Heart right ventricle (tissue), 16 donors: Measurements from ENCODE around the gene MBNL1. TPM values are rescaled to one million over a fixed set of nuclear protein-coding genes. Genes with fewer than 3 reads are reported as not detected.
A peak's percentile ranks its signal among the peaks of the same experiment; 100 is the strongest.

Experiments
- ATAC-seq, 8 donors: fragments of 200-7000 bp; cut with Tn5 transposase; one replicate each; pipeline ENCODE4 v1.9.1; 2020; ENCODE audit warnings: mild to moderate bottlenecking in 8 of 8, moderate library complexity in 8 of 8, moderate number of reproducible peaks in 1 of 8
- DNase-seq, 2 donors: peaks; one replicate each; pipeline ENCODE4 v3.0.0-alpha.2; 2020
- H3K27ac ChIP-seq, 10 donors: fragments of 200-600 bp; sonication (generic) in 2 of 10; one replicate each; pipeline versions ENCODE4 v1.5.0 to v1.8.0; 2020 to 2022; ENCODE audit warnings: mild to moderate bottlenecking in 3 of 10
- H3K27me3 ChIP-seq, 7 donors: fragments of 200-600 bp; one replicate each; pipeline ENCODE4 v1.8.0; 2021 to 2022; ENCODE audit warnings: mild to moderate bottlenecking in 2 of 7
- H3K36me3 ChIP-seq, 9 donors: fragments of 200-600 bp; sonication (generic) in 1 of 9; one replicate each; pipeline versions ENCODE4 v1.5.0 to v1.8.0; 2020 to 2022; ENCODE audit warnings: mild to moderate bottlenecking in 2 of 9
- H3K4me1 ChIP-seq, 9 donors: fragments of 200-600 bp; sonication (generic) in 1 of 9; one replicate each; pipeline versions ENCODE4 v1.5.0 to v1.8.0; 2020 to 2022; ENCODE audit warnings: mild to moderate bottlenecking in 4 of 9
- H3K4me3 ChIP-seq, 10 donors: fragments of 200-600 bp; sonication (generic) in 2 of 10; one replicate each; pipeline versions ENCODE4 v1.5.0 to v1.8.0; 2020 to 2022; ENCODE audit warnings: mild to moderate bottlenecking in 7 of 10, moderate library complexity in 2 of 10
- H3K9me3 ChIP-seq, 11 donors: fragments of 200-600 bp in 10 of 11; sonication (generic) in 2 of 11; one replicate each; pipeline versions ENCODE4 v1.5.0 to v1.8.0; 2013 to 2022; ENCODE audit warnings: mild to moderate bottlenecking in 2 of 11, control low read depth in 1 of 11, moderate library complexity in 1 of 11
- WGBS, 2 donors: extraction: QIAGEN DNeasy Blood & Tissue Kit; methylation state at CpG; one replicate each; pipeline ENCODE4 v1.1.7; 2013; ENCODE audit warnings: inconsistent platforms in 1 of 2; 5-methylcytosine and 5-hydroxymethylcytosine counted together
- intact Hi-C, 10 donors: fragments of 100-400 bp; cut with DNase I; formaldehyde crosslinking; loops; one replicate each; pipeline versions ENCODE4 v1.11.1 to v1.14.2; 2022
- polyA plus RNA-seq, 2 donors: library from polyadenylated mRNA; stranded (reverse); fragments of 200-250 nt; gene quantifications; one replicate each; pipeline ENCODE4 v1.2.3, GENCODE V29; 2013
- total RNA-seq, 10 donors: library from RNA; stranded (reverse); fragmentation: NEBNext Ultra II Directional in 3 of 10; extraction: Animal tissue kit (Norgen Biotek cat#: 25700) in 3 of 10; gene quantifications; one replicate each; pipeline versions ENCODE4 v1.2.1 to v1.2.4, GENCODE V29; 2021 to 2023
- TF ChIP-seq, protein P1 (sequence below), 9 donors: fragments of 200-600 bp; sonication (generic) in 2 of 9; IDR thresholded peaks; one replicate each; pipeline versions ENCODE4 v1.5.0 to v1.8.0; 2021 to 2022; ENCODE audit warnings: antibody characterized with exemption in 9 of 9, mild to moderate bottlenecking in 5 of 9, moderate library complexity in 1 of 9
- donor health status: Arrhythmogenic right ventricular cardiomyopathy.
- donor health status: ischemic (EF 13 %, LVEDD 7.1; RV severe dilation, severe dysfunction).
- donor health status: healthy with polysubstance abuse.
- donor health status: DM: no; HTN: yes; CAD: no.
- donor health status: DM: no; HTN: no; CAD: no.
- donor health status: ischemic (EF 25% LVEDD 6.9; RV normal size, moderate dysfunction).
- donor health status: ischemic (EF 25% LVEDD 5.7; RV mildly dilated, moderate dysfunction).
- donor health status: healthy.
- donor health status: DM: yes; HTN: yes; CAD: no.
- donor health status: Ischemic cardiomyopathy.
- donor health status: ischemic (EF 35%, LVEDD 5.7; RV mildly dilated, moderate dysfunction).
- donor health status: nonischemic (EF 11% LVEDD 7.7; RV severe dilation, severe dysfunction).
- donor health status: DM: yes; HTN: yes; CAD: no.
- donor health status: PGD.
- donor health status: ischemic (EF 29% LVEDD 5.4; RV normal size, mild dysfunction).
- donor health status: nonischemic (EF 23%, LVEDD 6.1; RV moderate dilation, normal function).

Gene MBNL1
- total and polyA plus RNA-seq, 12 donors = 33.1 to 236 (median 189) TPM

GRCh38 chr3:152377184-152377570 lies 108.4 kb downstream of the MBNL1 start:
- ATAC-seq (no peak), DNase-seq (no peak)
- Histone ChIP-seq H3K36me3 (peaks cover 0 to 18% (median 0%) of the 10 kb centered on the region in 9 donors), H3K9me3 (peaks cover 0 to 10% (median 0%) of the 10 kb centered on the region in 11 donors), H3K27ac (peak overlapping the region in 8 of 10 donors; percentile 4 to 79 (median 54)), H3K27me3 (no peaks in the 10 kb centered on the region), H3K4me1 (peaks cover 0 to 89% (median 69%) of the 10 kb centered on the region in 9 donors), H3K4me3 (no peak overlapping the region)
- intact Hi-C loops = no loop called here
- WGBS, 2 donors = 90 to 93% methylated on average over 4 of the region's 4 CpGs
- TF ChIP-seq, protein P1, sequence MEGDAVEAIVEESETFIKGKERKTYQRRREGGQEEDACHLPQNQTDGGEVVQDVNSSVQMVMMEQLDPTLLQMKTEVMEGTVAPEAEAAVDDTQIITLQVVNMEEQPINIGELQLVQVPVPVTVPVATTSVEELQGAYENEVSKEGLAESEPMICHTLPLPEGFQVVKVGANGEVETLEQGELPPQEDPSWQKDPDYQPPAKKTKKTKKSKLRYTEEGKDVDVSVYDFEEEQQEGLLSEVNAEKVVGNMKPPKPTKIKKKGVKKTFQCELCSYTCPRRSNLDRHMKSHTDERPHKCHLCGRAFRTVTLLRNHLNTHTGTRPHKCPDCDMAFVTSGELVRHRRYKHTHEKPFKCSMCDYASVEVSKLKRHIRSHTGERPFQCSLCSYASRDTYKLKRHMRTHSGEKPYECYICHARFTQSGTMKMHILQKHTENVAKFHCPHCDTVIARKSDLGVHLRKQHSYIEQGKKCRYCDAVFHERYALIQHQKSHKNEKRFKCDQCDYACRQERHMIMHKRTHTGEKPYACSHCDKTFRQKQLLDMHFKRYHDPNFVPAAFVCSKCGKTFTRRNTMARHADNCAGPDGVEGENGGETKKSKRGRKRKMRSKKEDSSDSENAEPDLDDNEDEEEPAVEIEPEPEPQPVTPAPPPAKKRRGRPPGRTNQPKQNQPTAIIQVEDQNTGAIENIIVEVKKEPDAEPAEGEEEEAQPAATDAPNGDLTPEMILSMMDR (IDR thresholded peaks at IDR 0.05) = no peak

DNA sequence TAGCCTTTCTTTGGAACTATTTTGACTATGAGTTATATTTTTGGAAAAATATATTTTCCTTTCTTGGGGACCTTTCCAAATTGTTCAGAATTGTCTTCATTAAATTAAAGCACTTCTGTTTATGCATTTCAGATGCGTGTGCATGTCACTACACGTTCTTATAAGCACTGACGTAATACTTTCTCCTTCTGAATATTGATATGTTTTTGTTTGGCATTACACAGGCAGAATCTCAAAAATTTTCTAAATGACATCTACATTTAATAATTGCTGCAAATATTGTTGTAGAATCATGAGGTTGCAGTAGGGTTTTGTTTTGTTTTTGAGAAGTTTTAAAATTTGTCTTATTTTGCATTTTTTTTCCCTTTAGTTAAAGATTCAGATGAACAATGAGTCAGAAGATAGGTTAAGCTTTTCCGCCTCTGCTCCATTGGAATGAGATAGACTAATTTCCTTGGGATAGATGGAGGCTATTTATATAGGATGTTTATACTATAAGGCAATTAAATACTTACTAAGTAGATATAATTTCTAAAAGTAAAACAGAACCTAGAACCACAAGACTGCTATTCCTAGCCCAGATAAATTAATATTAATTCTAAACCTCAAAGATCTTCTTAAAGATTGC lies 110.8 kb downstream of the MBNL1 start:
- WGBS, 2 donors = 80 to 83% methylated on average over 4 of the region's 4 CpGs
- H3K4me1 ChIP-seq = peaks cover 5 to 99% (median 81%) of the 10 kb centered on the region in 9 donors
- H3K27ac ChIP-seq = peak overlapping the region in 7 of 10 donors; percentile 1 to 86 (median 66)
- peaks cover 0 to 18% (median 0%) of the 10 kb centered on the region in 9 donors for H3K36me3 ChIP-seq
- no peaks in the 10 kb centered on the region for H3K9me3 ChIP-seq
- no peaks in the 10 kb centered on the region for H3K27me3 ChIP-seq
- intact Hi-C loops = loop anchor here in 1 of 10 donors (5.0 to 10.0 kb wide), 2 partner anchors 47 to 55 kb away; no protein-coding TSS in a partner anchor
- ATAC-seq (no peak), DNase-seq (no peak)
- no peak overlapping the region for H3K4me3 ChIP-seq
- TF ChIP-seq, protein P1 (IDR thresholded peaks at IDR 0.05) = no peak

DNA sequence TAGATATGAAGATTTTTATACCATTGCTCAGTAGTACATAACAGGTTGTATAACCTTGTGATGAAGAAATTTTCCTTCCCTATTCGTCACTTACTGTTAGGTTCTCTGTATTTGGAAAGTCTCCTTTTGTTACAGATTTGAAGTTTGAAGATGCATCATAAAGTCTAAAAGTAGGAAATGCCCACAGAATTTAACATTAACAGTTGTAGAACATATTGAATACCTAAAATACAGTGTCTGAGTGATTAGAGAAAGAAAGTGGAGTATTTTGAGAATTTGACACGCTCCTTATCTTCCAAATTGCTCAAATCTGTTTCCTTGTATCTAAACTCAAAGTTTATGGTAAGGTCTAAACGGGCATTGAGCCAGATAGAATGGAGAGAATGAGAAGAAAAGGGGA lies 111.3 kb downstream of the MBNL1 start:
- peak overlapping the region in 7 of 10 donors; percentile 6 to 86 (median 66) for H3K27ac ChIP-seq
- ATAC-seq = no peak
- H3K27me3 ChIP-seq = no peaks in the 10 kb centered on the region
- no peak overlapping the region for H3K4me3 ChIP-seq
- WGBS, 2 donors = 58 to 70% methylated on average over 3 of the region's 3 CpGs
- no peak for DNase-seq
- intact Hi-C loops = loop anchor here in 1 of 10 donors (5.0 to 10.0 kb wide), 2 partner anchors 48 to 55 kb away; no protein-coding TSS in a partner anchor
- H3K4me1 ChIP-seq = peaks cover 5 to 99% (median 81%) of the 10 kb centered on the region in 9 donors
- TF ChIP-seq, protein P1 (IDR thresholded peaks at IDR 0.05) = no peak
- peaks cover 0 to 18% (median 0%) of the 10 kb centered on the region in 9 donors for H3K36me3 ChIP-seq
- H3K9me3 ChIP-seq = no peaks in the 10 kb centered on the region

- Histone ChIP-seq H3K4me1 (peaks cover 5 to 99% (median 89%) of the 10 kb centered on the region in 9 donors), H3K27ac (peak overlapping the region; percentile 1 to 86 (median 73)), H3K27me3 (no peaks in the 10 kb centered on the region), H3K36me3 (peaks cover 0 to 18% (median 0%) of the 10 kb centered on the region in 9 donors), H3K4me3 (peak overlapping the region in 9 of 10 donors; percentile 3 to 51 (median 39)), H3K9me3 (no peaks in the 10 kb centered on the region)
- WGBS, 2 donors = 75% methylated on average over 2 of the region's 2 CpGs
- DNase-seq = no peak
- no peak for ATAC-seq
- TF ChIP-seq, protein P1 (IDR thresholded peaks at IDR 0.05) = no peak
- intact Hi-C loops = loop anchor here in 1 of 10 donors (2.0 to 10.0 kb wide), 3 partner anchors 50 to 111 kb away; no protein-coding TSS in a partner anchor
Observed at GRCh38 chr3:152381881-152382295, 113.2 kb downstream of the MBNL1 start.
